Umbilical cord (tissue), 2 donors: Measurements from ENCODE around the gene CREB5. TPM values are rescaled to one million over a fixed set of nuclear protein-coding genes. Genes with fewer than 3 reads are reported as not detected.
A peak's percentile ranks its signal among the peaks of the same experiment; 100 is the strongest.
"Not testable (repeated sequence)": the region's sequence is repeated elsewhere in the genome, so short reads cannot be mapped to it uniquely, and the experiment has no call there.

Experiments used
- DNase-seq: peaks from one replicate; pipeline ENCODE4 v3.0.0-alpha.2; 2015; ENCODE audit warnings: low spot score
- total RNA-seq: library from RNA; depleted of rRNA; stranded (reverse); fragments of >200 nt; gene quantifications from one replicate; pipeline ENCODE4 v1.2.3, GENCODE V29; 2014; ENCODE audit warnings: low replicate concordance; ENCODE audit not compliant: insufficient read depth

CREB5 gene
- total RNA-seq, 1 donor from 2014 or later = 17.8 TPM

DNA sequence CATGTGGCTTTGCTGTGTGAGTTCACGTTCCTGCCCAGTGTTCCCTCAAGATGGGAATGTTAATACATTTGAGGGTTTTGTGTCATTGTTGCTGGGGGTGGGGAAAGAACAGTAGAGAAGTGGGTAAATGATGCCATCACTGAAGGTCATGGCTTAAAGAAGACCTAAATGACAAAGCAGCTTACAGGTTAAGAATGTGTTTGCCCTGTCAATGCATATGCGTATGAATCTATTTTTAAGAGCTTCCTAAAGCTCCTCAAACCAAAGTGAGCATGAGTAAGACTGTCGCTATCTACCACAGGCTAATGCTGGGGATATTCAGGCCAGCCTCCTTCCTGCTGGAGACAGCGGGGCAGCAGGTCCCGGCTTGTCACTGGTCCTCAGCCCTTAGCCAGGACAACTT is 162.9 kb downstream of the CREB5 start:
- DNase-seq = peak; percentile 65

DNA sequence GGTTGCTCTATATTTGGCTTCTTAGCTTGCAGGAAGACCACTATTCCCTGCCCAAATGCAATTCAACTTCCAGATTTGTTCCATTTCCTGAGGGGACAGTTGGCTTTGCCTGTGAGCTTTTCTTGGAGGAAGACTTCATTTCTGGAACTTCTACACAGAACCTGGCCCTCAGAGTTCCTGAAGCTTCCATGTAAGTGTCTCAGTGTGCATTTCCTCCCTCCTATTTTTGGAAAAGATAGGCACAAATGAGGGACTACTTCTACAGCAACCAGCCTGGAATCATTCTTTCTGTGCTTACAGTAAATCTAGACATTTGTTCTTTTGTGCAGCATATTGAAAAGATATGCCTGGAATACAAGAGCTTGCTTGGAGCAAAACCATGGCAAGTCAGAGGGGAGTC is 164.3 kb downstream of the CREB5 start:
- DNase-seq = no peak

DNA sequence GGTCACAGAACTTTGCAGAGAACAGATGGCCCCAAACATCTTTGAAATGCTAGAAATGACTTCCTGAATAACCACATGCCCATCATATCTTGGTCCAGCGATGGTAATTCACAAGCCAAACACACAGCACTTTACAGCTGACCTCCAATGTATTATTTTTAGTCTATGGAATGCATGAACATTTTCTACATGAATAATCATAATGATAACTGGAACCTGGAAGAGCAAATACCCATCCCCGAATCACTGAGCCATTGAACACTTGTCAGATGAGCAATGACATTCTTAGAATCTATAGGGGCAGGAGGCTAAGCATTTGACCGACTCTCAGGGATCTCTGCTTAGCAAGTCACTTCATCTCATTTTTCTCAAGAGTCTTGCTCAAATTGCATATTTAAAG is 167.3 kb downstream of the CREB5 start:
- no peak for DNase-seq

DNA sequence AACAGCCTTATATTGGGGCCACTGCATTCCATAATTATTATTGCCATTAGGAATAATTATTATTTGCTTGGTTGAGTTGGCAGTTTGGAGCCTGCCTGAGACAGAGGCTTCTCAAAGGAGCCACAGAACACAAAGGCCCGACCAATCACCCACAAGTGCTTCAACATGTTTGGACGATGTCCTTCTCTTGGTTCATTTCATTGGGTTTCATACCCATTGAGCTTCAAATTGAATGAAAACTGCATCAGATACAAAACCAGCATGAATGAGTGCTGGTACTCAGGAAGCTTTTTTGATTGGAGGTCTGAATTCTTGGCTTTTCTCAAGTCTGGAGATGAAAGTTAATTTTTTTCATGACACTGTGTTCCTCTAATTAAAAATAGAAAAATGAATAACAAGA is 168.3 kb downstream of the CREB5 start:
- no peak for DNase-seq

DNA sequence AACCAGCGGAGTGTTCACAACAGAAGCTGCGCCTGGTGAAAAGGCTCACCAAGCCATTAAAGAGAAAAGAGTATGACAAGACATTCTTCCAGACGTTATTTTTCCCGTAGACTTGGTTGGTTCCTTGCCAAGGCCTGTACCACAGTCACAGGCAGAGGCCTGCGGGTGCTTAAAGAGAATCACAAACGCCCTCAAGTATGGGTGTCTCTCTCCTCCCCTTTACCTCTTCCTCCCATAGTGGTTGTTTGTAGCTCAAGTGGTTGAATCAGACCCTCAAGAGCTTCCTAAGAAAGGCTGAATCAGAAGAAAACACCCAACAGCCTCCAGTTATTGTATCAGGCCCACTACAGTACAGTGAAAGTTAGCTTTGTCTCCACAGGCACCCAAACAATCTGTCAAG is 169.0 kb downstream of the CREB5 start:
- no peak for DNase-seq

DNA sequence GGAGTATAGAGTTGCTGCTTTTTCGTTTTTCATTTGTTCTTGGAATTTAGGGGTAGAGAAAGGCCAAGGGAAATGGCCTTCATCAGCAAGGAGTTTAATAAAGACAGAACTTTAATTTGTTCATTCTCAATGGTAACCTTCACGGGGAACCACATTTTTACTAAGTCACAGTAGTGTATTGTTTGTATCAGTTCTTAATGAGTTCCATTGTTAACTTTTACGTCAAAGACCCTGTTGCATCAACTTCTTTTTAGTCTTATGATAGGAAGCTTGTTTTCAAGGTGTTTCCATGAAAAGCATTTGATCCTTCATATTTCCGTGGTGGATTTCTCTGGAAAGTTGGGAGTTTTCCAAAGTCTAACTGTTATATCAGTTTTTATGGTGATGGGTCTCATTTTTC is 169.9 kb downstream of the CREB5 start:
- no peak for DNase-seq

DNA sequence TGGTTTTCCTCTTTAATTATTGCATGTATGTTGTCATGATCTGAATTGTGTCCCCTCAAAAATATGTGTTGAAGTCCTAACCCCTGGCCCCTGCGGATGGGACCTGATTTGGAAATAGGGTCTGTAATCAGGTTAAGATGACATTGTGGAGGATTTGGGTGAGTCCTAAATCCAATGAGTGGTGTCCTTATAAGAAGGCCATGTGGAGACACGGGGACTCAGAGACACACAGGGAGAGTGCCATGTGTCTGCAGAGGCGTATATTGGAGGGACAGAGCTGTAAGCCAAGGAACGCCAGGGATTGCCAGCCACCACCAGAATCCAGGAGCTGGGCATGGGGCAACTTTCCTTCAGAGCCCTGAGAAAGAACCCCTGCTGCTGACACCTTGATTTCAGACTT is 171.9 kb downstream of the CREB5 start:
- DNase-seq = no peak

DNA sequence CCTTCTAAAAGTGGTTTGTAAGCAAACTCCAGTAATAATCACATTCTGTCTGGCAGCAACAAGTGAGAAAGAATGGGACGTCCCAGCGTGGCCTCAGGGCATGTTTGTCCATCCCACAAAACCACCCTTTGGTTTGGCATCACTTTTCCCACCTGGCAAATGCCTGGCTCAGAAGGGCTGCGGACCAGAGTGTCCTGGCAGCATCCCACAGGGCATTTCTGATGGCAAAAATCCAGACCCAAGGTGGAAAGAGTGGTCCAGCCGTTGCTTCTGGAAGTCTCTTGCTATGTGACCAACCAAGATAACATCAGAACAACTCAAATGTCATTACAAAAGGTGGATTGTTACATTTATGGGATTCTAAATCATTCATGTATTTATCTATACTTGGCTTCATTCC is 174.4 kb downstream of the CREB5 start:
- no peak for DNase-seq

DNA sequence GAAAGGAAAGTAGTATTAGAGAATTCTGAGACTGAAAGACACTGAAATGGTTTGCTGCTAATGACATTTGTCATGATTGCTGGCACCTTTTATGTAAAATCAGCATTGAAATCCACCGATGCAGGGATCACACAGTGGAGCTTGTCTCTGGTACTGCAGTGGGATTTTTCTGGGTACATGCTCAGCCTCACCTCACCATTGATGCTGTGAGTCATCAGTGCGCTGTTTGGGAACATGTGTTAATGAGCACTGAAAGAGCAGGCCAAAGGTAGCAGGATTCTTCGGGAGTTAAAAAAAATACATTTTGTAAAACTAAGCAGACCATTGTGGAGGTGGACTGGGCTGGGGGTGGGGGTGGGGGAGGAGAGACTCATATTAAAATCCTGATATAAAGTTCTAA is 174.9 kb downstream of the CREB5 start:
- DNase-seq = no peak

DNA sequence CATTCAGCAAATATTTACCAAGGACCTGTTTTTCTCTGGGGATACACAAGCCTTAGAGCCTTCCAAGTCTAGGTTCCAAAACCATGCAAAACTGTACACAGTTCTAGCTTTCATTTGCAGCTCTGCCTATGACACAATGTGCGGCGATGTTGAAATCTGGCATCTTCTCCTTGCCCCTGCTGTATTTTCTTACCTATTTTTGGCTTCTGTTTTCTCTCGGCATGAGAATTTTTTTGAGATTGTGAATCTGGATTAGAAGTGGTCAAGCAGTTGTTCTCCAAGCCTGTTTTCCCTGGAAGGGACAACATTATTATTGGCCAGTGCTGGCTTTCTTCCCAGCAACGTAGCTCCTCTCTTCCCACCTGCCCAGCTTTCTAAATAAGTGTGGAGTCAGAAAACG is 176.3 kb downstream of the CREB5 start:
- DNase-seq = no peak

DNA sequence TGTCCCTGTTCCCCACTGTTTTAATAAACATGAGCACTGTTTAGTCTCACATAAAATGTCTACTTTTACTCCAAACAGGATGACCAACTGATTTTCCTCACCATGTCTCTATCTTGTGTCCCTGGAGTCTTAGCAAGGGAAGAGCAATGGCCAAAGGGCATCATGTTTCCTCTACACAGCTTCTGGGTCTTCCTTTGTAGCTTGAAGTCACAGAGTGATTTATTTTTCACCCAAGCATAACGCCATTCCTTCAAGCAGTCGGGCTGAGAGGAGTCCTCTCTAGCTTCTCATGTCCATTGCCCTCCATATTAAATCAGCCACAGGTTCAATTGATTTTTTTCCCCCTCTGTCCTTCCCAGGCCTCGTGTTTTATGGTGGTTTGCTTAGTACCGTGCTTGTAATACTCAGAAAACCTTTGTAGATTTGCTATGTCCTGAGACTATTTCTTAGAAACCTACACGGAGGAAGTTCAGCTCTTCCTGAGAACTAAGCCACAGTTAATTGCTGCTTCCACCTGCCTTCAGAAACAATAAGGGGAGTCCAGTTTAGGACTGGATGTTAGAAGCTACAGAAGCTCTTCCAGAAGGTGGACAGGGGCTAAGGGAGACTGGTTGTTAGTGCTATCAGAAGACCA is 178.8 kb downstream of the CREB5 start:
- DNase-seq = no peak

DNA sequence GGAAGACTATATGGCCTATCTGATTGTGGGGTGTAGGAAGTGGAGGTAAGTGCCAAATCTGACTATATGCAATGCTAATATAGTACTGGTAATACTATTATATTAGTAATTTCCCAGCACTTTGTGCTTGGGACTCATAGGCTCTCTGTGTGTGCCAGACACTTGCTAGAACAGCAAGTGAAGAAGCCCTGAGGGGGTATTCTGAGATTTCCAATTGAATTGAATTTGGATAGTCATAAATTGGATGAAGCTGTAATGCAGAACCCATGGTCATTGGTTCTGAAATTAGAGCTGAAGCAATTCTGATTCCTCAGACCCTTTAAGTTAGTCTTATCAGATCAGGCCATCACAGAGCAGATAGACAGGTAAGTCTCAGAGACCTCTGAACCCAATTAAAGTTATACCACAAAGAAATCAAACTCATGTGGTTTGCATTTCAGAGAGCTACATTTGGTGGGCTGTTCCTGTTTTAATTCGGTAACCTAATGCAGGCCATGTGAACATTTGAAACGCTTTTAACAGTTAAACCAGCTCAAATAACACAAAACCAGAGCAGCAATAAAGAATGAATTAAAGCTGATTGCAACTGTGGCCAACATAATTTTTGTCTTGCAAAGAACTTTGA is 179.5 kb downstream of the CREB5 start:
- DNase-seq = no peak

DNA sequence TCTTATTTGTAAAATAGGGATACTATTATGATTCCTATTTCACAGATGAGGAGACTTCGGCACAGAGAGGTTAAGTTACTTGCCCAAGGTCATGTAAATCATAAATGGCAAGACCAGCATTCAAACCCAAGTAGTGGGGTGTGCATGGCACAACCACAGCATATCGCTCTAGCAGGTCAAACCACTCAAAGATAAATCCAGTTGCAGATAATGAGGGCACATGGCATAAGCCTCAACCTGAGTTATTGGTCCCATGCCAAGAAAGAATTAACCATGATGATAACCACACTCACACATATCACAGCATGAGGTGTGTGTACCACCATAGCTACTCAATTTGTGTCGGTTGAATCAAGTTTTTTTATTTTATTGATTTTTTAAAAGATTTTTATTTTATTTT is 180.5 kb downstream of the CREB5 start:
- no peak for DNase-seq

DNA sequence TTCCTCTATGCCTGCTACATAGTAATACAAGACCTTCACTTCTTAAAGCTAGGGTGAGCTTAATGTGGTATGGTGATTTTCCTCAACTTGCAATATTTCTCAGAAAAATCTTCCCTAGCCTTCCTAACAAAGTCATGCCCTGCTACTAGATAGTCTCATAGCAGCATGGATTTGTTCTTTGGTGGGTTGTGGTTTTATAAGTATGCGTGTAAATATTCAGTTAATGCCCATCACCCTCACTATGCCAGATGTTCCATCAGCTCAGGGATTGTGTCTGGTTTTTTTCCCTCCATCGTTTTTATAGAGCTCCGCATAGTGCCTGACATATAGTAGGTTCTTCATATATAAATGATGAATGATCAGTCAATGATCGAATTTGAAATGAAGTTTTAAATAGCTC is 182.8 kb downstream of the CREB5 start:
- DNase-seq = no peak

DNA sequence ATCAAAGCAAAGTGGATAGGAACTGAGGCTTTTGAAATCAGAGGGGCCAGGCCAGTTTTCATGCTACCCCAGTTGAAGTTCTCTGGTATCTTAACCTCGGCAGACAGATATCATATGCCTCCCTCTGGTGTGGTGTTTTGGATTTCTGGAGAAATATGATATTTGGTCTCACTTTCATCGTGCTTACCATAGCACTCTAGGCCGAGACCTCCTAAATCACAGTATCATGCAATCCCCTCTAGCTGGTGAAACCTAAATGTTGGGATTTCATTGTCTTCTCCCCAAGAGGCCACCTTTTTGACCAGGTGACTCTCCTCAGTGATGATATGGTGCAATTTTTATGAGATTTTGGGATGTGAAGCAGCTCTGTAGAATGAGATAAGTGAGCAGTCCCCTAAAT is 183.5 kb downstream of the CREB5 start:
- DNase-seq = no peak

DNA sequence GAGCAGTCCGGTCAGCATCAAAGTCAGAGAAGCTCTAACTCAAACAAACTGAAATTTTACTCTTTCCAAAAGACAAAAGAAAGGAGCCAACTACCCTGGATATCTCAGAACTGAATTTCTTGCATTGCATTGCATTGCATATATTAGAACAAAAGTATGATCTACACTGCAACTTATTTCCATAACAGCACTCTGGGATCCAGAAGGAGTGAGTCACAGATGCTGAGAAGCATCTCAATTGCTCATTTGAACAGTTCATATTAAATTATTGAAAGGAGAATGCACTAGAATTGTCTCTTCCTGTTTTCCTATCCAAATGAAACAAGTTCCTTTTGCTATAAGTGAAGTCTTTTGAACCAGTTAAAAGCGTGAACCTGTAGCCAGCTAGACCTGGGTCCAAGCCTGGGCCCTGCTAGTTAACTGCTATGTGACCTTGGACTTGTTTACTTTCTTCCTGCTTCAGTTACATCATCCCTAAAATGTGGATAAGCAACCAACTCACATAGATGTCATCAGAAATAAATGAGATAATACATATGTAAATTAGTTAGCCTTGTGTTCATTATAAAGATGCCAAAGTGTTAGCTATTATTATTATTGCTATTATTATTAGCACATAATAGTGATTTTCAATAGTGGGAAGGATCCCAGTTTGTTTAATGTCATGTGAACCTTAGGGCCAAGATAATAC is 184.1 kb downstream of the CREB5 start:
- peak; percentile 20 for DNase-seq

DNA sequence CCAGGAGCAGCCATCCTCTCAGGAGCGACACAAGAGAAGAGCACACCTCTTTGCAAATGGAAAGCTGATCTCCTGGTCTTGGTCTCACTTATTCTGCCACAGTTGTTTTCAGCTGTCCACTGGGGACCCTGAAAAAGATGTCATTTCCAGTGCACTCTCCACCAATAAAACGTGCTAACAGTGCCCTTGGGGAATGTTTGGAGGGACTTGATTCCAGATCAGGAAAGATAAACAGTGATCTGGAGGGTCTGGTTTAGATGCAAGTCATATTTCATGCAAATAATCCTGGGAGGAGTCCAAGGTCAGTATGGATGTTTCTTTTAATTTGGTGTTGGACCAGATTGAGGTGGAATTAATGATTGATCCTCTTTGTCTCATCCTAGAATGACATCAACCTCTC is 185.0 kb downstream of the CREB5 start:
- DNase-seq = no peak

DNA sequence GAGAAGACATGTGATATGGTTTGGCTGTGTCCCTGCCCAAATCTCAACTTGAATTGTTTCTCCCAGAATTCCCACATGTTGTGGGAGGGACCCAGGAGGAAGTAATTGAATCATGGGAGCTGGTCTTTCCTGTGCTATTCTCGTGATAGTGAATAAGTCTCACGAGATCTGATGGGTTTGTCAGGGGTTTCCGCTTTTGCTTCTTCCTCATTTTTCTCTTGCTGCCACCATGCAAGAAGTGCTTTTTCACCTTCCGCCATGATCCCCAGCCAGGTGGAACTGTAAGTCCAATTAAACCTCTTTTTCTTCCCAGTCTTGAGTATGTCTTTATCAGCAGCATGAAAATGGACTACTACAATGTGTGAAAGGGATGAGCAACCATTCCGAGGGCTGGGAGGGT is 185.7 kb downstream of the CREB5 start:
- DNase-seq = not testable (repeated sequence)

DNA sequence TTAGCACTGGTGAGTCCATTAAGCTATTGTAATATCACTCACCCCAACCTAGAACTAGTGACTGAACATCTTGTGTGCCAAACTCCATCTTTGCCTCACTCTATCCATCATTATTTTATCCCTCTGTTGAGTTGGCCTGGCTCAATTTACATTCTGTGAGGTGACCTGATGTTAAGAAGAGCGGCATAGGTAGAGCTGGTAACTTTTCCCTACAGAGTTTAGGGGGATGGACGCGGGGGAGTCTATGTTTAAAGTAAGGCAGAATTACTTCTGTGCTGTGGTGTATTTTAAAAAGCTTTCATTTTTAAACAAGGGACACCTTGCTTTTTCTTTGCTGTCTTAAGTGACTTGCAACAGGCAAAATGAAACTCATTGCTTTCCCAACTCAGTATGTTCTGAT is 186.3 kb downstream of the CREB5 start:
- DNase-seq = no peak

DNA sequence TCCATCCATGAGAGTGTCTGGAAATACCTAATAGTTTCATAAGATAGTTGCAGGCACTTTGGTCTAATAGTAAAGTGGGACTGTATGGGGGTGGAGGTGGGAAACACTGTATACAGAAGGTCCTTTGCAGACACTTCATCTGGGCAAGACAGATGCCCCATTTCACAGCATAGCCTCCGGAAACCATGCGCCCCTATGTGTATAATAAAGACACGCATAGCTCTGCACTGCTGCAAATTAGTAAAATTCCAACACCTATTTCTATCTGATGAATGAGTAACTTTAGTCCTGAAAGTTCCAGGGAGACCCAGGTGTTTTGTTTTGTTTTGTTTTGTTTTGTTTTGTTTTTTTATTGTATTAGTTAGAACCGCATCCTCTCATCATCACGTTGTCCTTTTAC is 187.1 kb downstream of the CREB5 start:
- DNase-seq = no peak

DNA sequence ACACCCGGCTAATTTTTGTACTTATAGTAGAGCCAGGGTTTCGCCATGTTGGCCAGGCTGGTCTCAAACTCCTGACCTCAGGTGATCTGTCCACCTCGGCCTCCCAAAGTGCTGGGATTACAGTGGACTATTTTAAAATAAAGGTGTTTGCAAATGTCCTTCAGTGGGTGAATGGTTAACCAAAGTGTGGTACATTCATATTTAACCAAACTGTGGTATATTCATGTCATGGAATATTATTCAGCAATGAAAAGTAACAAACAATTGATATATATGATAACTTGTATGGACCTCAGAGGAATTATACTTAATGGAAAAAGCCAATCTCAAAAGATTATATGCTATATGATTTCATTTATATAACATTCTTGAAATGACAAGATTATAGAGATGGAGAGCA is 190.0 kb downstream of the CREB5 start:
- DNase-seq = no peak

DNA sequence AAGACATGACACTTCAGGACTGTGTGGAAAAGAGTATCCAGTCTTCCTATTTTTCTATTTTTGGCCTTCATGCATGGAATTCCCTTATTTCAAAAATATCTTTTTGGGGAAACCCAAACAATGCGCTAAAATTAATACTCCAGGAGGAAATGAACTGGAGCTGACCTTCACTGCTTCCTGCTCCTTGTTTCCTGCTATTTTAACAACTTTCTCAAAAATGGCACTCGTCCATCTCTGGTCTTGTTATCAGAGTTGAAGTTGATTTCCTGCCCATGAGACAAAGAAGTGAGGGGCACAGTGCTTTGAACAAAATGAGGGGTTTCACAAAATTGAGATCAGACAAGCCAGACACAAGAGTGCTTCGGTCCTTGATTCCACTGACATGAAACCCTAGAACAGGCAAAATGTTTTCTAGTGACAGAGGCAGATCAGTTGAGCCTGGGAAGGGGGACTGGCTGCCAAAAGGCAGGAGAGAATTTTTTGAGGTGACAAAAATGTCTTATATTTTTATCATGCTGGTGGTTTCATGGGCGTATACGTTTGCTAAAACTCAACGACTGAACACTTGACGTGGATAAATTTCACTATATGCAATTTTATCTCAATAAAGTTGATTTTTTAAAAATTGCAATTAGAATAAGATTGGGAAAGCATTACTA is 193.2 kb downstream of the CREB5 start:
- no peak for DNase-seq

DNA sequence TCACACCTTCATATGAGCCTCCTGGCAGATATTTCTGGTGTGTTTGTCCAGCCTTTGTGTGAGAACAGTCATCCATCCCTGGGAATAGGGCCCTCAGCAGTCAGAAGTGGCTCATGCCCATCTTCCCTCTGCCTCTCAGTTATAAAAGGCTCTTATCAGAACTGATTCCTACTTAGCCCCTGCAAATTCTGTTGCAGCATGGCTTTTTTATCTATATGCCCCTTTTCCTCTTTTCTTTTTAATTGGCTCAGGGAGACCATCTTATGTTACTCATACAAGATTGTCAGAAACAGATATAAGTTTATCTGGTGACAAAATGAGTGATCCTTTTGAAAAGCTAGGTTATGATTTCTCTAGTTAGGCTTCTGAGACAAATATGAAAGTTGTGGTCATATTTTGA is 194.1 kb downstream of the CREB5 start:
- no peak for DNase-seq
